Measurements from ENCODE around the gene ATG16L1. TPM values are rescaled to one million over a fixed set of nuclear protein-coding genes. Genes with fewer than 3 reads are reported as not detected.

Gene ATG16L1
- polyA plus RNA-seq, 3 donors = 3.3 to 22.9 (median 4.3) TPM

- H4K20me1 ChIP-seq (ENCODE audit: insufficient read depth, low read length) = peaks cover 24% of the 10 kb centered on the region
- no peak overlapping the region for H2AFZ ChIP-seq (ENCODE audit: insufficient read depth, low read depth, low read length, poor library complexity, severe bottlenecking)
- no peak overlapping the region for H3K4me3 ChIP-seq (replicated peaks in 1 of 3; ENCODE audit: low read depth in 2 of 3, low read length in 3 of 3)
- H3K79me2 ChIP-seq (ENCODE audit: insufficient read depth, low read length) = no peaks in the 10 kb centered on the region
- Mint-ChIP-seq H3K27ac (peak overlapping the region in 1 of 7 donors; percentile 80), H3K27me3 (ENCODE audit: low read depth in 3 of 3) (peaks cover 0 to 2% (median 0%) of the 10 kb centered on the region in 3 donors), H3K4me1 (peaks cover under 1% of the 10 kb centered on the region), H3K9me3 (peaks cover 0 to 3% (median 0%) of the 10 kb centered on the region in 7 donors), H3K4me3 (no peak overlapping the region), H3K36me3 (peaks cover 30 to 49% of the 10 kb centered on the region in 2 donors)
- H3K36me3 ChIP-seq (replicated peaks in 1 of 2; ENCODE audit: control insufficient read depth in 1 of 2, insufficient read depth in 2 of 2, low read length in 2 of 2) = peaks cover 19 to 43% of the 10 kb centered on the region in 2 donors
- no peak overlapping the region for H3K4me2 ChIP-seq (replicated peaks; ENCODE audit: extremely low read depth, low read length, poor library complexity, severe bottlenecking)
- H3K9me3 ChIP-seq (replicated peaks in 1 of 2; ENCODE audit: control insufficient read depth in 1 of 2, insufficient read depth in 1 of 2, low read length in 2 of 2) = no peaks in the 10 kb centered on the region
- DNase-seq = no peak
- no peak for TF ChIP-seq CTCF (IDR thresholded peaks at IDR 0.05)
- no peak overlapping the region for H3K27ac ChIP-seq (ENCODE audit: low read depth in 1 of 2, low read length in 2 of 2)
- intact Hi-C loops (cut with micrococcal nuclease) = no loop called here
- H3K9ac ChIP-seq (ENCODE audit: insufficient read depth, low read length, poor library complexity, severe bottlenecking) = no peak overlapping the region
- no peaks in the 10 kb centered on the region for H3K4me1 ChIP-seq (ENCODE audit: control insufficient read depth in 1 of 2, insufficient read depth in 2 of 2, low read length in 2 of 2)
- H3K27me3 ChIP-seq (ENCODE audit: control insufficient read depth in 2 of 2, insufficient read depth in 2 of 2, low read length in 2 of 2) = no peaks in the 10 kb centered on the region
- WGBS (ENCODE audit: insufficient coverage) = 95% methylated on average over 11 of the region's 15 CpGs
Observed at GRCh38 chr2:233213011-233213410, 38.5 kb upstream of the ATG16L1 start.

GRCh38 chr2:233213975-233214374 lies 37.5 kb upstream of the ATG16L1 start:
- Histone ChIP-seq H3K4me2 (replicated peaks; ENCODE audit: extremely low read depth, low read length, poor library complexity, severe bottlenecking) (no peak overlapping the region), H3K9me3 (replicated peaks in 1 of 2; ENCODE audit: control insufficient read depth in 1 of 2, insufficient read depth in 1 of 2, low read length in 2 of 2) (no peaks in the 10 kb centered on the region), H3K9ac (ENCODE audit: insufficient read depth, low read length, poor library complexity, severe bottlenecking) (no peak overlapping the region), H3K79me2 (ENCODE audit: insufficient read depth, low read length) (no peaks in the 10 kb centered on the region), H3K36me3 (replicated peaks in 1 of 2; ENCODE audit: control insufficient read depth in 1 of 2, insufficient read depth in 2 of 2, low read length in 2 of 2) (peaks cover 10 to 33% of the 10 kb centered on the region in 2 donors), H4K20me1 (ENCODE audit: insufficient read depth, low read length) (peaks cover 14% of the 10 kb centered on the region), H3K4me1 (ENCODE audit: control insufficient read depth in 1 of 2, insufficient read depth in 2 of 2, low read length in 2 of 2) (no peaks in the 10 kb centered on the region), H3K27ac (ENCODE audit: low read depth in 1 of 2, low read length in 2 of 2) (no peak overlapping the region), H3K27me3 (ENCODE audit: control insufficient read depth in 2 of 2, insufficient read depth in 2 of 2, low read length in 2 of 2) (no peaks in the 10 kb centered on the region), H2AFZ (ENCODE audit: insufficient read depth, low read depth, low read length, poor library complexity, severe bottlenecking) (no peak overlapping the region), H3K4me3 (replicated peaks in 1 of 3; ENCODE audit: low read depth in 2 of 3, low read length in 3 of 3) (no peak overlapping the region)
- Mint-ChIP-seq H3K4me3 (no peak overlapping the region), H3K27me3 (ENCODE audit: low read depth in 3 of 3) (peaks cover 0 to 1% (median 1%) of the 10 kb centered on the region in 3 donors), H3K9me3 (peaks cover 0 to 7% (median 3%) of the 10 kb centered on the region in 7 donors), H3K27ac (no peak overlapping the region), H3K4me1 (peaks cover 3% of the 10 kb centered on the region), H3K36me3 (peaks cover 28 to 42% of the 10 kb centered on the region in 2 donors)
- intact Hi-C loops (cut with micrococcal nuclease) = no loop called here
- DNase-seq = no peak
- 100% methylated on average over 1 of the region's 6 CpGs for WGBS (ENCODE audit: insufficient coverage)
- no peak for TF ChIP-seq CTCF (IDR thresholded peaks at IDR 0.05)

All from CD14-positive monocyte (primary cell).